Mucosa of gallbladder (tissue), 1 donor: ENCODE measurements around the gene BAHD1. TPM values are rescaled to one million over a fixed set of nuclear protein-coding genes. Genes with fewer than 3 reads are reported as not detected.

Source experiments
- DNase-seq: peaks from one replicate; pipeline ENCODE4 v3.0.0-alpha.2; 2020; ENCODE audit warnings: low spot score
- total RNA-seq: library from RNA; stranded (reverse); gene quantifications from one replicate; pipeline ENCODE4 v1.2.1, GENCODE V29; 2021
- donor health status: DM: no; HTN: no; CAD: no.

The BAHD1 gene
- total RNA-seq: 33.1 TPM

DNA sequence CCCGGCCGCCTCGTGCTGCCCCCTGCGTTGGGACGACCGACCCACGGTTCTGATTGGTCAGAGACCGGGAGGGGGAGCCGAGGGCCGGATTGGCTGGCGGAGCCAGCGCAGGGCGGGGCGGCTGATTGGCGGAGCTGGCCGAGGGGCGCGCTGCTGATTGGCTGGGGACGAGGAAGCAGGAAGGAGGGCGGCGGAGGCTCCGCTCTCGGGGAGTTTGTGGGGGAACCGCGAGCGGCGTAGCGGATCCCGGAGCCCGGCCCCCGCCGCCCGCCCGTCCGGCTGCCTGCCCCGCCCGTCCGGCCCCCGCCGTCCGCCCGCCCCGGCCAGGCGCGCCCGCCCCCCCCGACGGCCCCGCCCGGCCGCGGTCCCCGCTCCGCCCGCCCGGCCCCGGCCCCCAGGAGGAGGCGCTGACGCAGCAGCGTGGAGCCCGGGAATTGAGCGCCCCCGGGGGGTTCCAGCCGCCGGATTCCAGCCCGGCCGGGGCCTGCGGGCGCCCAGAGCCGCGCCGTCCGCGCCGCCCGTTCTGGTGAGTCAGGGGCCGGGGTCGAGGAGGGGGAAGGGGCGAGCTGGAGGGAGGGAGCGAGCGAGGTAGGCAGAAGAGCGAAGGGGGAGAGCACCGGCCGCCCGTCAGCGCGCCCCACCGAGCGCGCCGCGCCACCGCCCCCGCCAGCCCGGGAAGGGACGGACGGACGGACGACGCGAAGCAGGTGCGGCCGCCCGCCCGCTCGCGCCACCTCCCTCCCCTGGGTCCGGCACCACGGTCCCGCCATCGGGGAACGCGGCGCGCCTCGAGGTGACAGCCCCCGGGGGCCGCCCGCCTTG lies at the start of gene BAHD1:
Gene BAHD1 (plus strand): TSS at position 211 of the 822 bp plus-strand sequence. CDS start 17,512 bp downstream, outside the sequence.
- DNase-seq: peak; percentile 96

DNA sequence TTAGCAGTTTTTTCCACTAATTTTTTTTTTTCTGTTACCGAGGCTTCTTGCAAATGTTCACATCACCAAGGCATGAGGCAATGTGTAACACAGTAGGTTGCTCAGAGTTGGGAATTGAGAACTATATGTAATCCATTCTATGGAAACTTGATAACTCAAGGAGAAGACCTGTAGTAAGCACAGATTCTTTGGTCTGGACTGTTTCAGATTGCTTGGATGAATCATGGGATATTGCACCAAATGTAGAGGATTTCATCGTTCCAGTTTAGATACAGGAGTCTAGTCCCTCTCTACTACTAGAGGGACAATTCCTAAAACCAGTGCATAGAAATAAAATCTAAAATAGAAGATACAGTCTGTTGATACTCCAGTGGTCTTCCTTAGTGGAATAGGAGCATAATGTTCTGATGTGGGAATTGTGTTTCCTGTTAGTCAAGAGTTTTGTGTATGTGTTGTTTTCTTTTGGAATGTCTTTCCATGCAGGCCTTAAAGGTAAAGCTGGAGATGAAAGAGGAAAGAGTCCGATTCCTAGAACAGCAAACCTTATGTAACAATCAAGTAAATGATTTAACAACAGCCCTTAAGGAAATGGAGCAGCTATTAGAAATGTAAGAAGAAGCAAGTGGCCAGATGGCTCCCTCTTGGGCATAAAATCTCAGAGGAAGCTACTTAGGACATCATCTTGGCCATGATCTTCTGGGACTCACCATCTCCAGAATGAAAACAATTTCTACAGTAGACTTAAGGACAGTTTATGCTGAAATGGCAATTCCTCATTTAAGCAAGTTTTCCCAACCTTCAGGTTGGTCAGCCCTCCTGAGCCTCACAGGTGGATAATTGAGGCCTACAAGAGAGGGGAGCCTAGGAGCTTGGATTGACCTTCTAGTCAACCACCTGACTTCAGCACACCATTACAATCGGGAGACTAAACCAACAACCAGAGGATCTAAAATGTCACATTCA lies 47.5 kb upstream of the BAHD1 start:
- no peak for DNase-seq

DNA sequence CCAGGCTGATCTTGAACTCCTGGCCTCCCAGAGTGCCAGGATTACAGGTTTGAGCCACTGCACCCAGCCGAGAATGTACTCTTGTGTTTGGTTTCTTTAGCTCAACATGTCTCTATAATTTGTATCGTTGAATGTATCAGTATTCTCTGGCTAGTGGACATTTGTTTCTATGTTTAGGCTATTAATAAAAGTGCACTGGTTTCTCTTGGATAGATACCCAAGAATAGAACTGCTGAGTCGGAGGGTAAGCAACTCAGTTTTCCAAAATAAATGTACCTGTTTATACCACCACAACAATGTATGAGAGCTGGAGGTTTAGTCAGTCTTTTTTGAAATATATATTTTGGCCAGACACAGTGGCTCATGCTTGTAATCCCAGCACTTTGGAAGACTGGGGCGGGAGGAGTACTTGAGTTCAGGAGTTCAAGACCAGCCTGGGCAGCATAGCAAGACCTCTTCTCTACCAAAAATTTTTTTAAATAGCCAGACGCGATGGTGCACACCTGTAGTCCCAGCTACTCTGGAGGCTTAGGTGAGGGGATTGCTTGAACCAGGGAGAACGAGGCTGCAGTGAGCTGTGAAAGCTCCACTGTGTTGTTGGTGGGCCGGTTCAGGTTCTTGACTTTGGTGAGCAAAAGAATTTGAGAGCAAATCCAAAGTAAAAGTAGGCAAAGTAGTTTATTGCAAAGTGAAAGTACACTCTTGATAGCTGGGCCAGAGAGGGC lies 42.9 kb upstream of the BAHD1 start:
- DNase-seq: no peak

- peak; percentile 25 for DNase-seq
These were observed 42.3 kb upstream of the BAHD1 start for GRCh38 chr15:40398413-40398873.

DNA sequence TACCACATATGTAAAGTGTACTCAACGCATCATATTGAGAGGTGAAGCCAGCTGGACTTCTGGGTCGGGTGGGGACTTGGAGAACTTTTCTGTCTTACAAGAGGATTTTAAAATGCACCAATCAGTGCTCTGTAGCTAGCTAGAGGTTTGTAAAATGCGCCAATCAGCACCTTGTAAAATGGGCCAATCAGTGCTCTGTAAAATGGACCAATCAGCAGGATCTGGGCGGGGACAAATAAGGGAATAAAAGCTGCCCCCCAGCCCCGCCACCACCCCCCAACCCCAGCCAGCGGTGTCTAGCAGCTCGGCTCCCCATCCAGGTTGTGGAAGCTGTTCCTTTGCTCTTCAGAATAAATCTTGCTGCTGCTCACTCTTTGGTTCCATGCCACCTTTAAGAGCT lies 41.4 kb upstream of the BAHD1 start:
- no peak for DNase-seq

GRCh38 chr15:40405501-40406381 lies 35.0 kb upstream of the BAHD1 start, which contains the start of gene IVD:
Gene IVD, plus strand, starts transcription at chr15:40405795. Its CDS starts 33 bp downstream, at chr15:40405828.
- DNase-seq: peak; percentile 97

GRCh38 chr15:40407330-40407990 lies 33.3 kb upstream of the BAHD1 start:
- DNase-seq: no peak

GRCh38 chr15:40409366-40409765 lies 31.4 kb upstream of the BAHD1 start:
- no peak for DNase-seq

DNA sequence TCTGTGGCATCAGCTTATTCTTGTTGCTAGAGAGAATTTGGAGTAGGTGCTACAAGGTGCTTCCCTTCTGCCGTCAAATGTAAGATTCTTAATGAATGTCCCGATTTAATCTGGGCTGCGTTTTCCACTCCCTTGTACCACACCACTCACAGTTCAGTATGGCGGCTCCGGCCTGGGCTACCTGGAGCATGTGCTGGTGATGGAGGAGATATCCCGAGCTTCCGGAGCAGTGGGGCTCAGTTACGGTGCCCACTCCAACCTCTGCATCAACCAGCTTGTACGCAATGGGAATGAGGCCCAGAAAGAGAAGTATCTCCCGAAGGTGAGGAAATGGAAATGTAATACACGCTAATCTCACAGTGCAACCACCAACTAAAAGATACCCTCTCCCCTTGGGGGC lies 30.3 kb upstream of the BAHD1 start:
- DNase-seq: no peak

- peak; percentile 83 for DNase-seq
These were observed 28.5 kb upstream of the BAHD1 start for GRCh38 chr15:40412095-40412759.

DNA sequence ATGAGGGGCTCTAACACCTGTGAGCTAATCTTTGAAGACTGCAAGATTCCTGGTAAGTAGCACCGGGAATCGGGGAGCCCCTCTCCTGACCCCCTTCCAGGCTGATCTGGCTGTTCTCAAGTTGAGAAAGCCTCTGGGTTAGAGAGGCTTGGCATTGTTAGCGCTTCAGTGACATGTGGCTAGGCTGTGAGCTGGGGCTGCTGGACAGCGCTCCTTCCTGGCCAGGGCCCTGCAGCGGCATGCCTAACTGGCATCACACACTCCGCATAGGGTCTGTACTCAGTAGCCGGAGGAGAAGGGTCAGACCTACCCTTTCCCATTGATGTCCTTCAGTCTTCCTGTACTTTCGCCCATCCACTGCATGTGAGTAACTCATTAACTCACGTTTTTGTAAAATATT lies 27.7 kb upstream of the BAHD1 start:
- no peak for DNase-seq

GRCh38 chr15:40414816-40415215 lies 25.9 kb upstream of the BAHD1 start:
- no peak for DNase-seq

- DNase-seq: no peak
These were observed 25.5 kb upstream of the BAHD1 start for GRCh38 chr15:40415226-40415625.

DNA sequence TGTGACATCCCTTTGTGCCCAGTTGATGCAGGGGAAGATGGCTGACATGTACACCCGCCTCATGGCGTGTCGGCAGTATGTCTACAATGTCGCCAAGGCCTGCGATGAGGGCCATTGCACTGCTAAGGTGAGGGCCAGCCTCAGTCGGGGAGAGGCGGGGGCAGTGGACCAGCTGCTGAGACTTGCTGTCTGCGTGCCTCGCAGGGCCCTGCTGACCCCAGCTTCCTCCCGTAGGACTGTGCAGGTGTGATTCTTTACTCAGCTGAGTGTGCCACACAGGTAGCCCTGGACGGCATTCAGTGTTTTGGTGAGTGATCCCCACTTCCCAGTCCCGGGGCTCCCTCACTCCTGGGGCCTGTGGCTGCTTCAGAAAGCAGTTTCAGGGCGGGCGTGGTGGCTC lies 24.7 kb upstream of the BAHD1 start:
- no peak for DNase-seq

DNA sequence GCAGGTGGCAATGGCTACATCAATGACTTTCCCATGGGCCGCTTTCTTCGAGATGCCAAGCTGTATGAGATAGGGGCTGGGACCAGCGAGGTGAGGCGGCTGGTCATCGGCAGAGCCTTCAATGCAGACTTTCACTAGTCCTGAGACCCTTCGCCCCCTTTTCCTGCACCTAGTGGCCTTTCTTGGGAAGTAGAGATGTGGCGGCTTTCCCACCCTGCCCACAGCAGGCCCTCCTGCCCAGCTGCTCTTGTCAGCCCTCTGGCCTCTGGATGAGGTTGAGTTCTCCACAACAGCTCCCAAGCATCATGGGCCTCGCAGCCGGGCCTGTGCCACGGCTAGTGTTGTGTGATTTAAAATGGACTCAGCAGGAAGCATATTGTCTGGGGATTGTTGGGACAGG lies 22.6 kb upstream of the BAHD1 start:
- DNase-seq: no peak

DNA sequence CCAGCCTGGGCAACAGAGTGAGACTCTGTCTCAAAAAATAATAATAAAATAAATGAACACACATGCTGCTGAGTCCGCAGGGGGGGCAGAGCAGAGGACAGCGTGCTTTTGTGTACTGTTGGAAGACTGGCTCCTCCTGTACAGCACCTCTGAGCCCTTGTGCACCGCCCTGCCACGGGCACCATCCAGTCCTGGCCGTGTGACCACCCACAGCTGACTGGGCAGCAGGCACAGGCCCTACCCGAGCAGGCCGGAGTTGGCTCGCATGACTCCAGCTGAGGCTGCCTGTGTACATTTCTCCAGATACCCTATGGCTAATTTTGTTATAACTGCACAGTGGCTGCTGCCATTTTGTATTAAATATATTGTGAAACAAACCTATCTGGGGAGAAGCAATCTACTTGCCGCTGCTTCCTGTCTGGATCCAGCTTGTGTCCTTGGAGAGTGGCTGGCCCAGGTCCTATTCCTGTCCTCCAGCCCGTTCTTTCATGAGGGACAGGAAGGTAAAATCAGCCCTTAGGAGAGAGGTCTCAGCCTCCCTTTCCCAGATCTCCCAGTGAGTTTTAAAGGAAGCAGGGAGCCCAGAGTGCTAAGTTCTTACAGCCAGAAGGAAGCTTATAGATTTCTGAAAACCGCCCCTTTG lies 20.6 kb upstream of the BAHD1 start:
- DNase-seq: no peak

DNA sequence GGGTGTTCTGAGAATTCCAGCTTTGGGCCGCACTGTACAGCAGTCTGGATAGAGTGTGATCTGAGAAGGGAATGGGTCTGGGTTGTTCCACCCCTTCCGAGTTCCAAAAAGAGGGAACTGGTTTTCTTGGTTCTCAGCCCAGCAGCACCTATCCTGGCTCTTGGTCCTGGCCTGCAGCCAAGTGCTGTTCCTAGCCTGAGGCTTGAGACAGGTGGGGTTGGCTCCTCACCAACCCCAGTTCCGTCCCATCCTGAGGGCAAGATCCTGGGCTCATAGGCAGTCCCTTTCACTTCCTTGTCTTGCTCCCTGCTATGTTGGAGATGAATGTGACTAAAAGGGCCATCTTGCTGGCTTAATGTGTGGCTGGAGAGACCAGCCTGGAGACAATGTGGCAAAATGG lies 20.0 kb upstream of the BAHD1 start:
- peak; percentile 86 for DNase-seq

GRCh38 chr15:40421246-40422157 lies 19.3 kb upstream of the BAHD1 start:
- peak; percentile 78 for DNase-seq
